GM18868 (cell line): Measurements from ENCODE around the gene SH3PXD2B.
"Not testable (repeated sequence)": the region's sequence is repeated elsewhere in the genome, so short reads cannot be mapped to it uniquely, and the experiment has no call there.

Experiments
- ATAC-seq: cut with Tn5 transposase; IDR thresholded peaks from one replicate; pipeline ENCODE4 v1.9.1; 2021; ENCODE audit warnings: mild to moderate bottlenecking, moderate library complexity; ENCODE audit not compliant: unreplicated experiment

Gene SH3PXD2B

DNA sequence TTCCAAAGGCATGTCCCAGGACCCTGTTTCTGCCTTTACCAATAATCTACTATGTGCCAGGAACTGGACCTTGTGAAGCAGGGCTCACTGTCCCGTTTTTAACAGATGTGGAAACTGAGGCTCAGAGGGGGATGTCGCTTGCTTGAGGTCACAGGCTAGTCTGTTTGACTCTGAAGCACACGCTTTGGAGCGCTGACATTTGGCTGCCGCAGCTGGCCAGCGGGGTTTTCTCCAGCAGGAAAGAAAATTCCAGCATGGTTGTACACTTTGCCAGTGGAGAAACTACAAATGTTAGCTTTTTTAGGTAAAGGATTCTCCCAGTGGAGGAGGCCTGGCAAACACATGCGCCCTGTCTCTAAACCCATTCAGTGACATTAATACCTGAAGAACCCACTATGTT is 50.5 kb downstream of the SH3PXD2B start:
- ATAC-seq = no peak

DNA sequence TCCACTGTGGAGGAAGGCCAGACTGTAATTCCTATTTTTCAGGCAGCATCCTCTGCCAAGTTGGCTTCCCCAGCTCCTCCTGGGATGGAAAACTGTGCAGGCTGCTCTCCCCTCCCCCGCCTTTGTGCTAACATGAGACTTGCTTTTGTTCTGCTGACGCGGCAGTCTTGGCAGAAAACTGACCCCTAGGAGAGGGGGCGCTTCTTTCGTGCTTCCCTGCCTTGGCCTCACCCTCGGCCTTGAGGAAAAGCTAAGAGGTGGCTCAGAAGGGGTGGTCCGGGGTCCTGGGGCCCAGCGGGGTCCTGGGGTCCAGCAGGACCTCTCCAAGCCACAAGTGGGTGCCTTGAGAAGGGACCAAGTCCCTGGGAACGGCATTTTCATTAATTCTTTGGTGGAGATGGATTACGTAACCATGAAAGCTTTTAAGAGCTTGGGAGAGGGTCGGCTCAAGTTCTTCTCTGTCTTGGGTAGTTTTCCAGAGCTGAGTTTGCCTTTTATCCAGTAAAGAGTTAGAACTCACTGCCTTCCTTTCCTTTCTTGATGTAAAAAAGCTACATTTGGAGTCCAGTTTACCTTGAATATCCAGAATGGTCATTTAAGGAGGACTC is 51.0 kb downstream of the SH3PXD2B start:
- ATAC-seq = no peak

DNA sequence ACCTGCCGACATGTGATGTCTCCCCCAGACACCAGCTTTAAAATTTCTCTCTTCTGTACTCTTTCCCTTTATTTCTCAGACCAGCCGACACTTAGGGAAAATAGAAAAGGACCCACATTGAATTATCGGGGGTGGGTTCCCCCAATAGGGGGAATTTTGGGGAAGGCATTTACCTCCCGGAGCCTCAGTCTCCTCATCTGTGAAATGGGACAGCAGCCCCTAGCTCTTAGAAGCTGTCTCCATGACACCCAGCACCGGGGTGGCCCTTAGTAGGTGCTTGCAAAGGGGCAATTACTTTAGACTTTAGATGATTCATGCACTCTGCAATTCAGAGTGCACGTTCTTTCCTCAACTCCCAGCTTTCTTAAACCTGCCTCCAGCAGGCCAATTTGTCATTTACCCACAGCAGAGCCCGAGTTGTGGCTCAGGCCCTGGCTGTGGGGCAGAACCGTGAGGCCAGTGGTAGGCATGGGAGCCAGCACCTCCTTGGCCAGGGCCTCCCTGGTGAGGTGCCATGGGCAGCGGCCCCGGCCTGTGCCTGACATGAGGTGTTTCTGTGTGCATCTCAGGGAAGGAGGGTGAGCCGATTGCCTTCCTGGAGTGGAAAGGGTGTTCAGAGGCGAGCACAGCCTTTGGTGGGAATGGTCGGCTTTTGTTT is 51.7 kb downstream of the SH3PXD2B start:
- no peak for ATAC-seq

DNA sequence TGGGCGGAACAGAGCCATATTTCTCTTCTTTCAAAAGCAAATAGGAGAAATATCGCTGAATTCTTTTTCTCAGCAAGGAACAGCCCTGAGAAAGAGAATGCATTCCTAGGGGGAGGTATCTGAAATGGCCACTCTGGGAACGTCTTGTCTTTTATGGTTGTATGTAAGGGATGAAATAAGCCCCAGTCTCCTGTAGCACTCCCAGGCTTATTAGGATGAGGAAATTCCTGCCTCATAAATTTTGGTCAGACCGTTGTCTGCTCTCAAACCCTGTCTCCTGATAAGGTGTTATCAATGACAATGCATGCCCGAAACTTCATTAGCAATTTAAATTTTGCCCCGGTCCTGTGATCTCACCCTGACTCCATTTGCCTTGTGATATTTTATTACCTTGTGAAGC is 52.3 kb downstream of the SH3PXD2B start:
- not testable (repeated sequence) for ATAC-seq

DNA sequence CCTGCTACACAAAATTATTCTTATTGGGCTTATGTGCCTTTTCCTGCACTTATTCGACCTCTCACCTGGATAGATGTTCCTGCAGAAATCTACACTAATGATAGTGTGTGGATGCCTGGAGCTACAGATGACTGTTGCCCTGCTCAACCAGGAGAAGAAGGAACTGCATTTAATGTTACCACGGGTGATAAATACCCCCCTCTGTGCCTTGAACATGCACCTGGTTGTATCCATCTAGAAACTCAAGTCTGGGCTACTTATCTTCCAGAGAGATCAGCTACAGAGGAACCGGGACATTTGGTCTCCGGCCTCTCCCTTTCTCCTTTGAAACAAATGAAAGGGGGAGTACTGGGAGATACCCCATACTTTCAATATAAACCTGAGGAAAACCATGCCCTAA is 54.5 kb downstream of the SH3PXD2B start:
- no peak for ATAC-seq

DNA sequence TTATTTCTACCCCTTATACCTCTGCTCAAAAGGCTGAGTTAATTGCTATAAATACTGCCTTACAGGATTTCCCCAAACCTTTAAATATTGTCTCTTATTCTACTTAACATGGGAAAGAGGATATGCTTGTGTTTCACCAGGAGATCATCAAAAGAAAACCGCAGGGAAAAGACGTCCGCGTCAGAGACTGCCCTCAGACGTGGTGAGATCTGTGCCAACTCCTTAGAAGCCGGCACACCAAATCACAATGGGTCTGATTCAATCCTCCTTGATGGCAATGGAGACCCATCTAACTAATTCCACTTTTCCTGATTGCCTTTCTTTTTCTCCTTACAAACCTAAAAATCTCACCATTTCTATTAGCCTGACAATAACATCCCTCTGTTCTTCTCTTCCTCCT is 55.0 kb downstream of the SH3PXD2B start:
- no peak for ATAC-seq

DNA sequence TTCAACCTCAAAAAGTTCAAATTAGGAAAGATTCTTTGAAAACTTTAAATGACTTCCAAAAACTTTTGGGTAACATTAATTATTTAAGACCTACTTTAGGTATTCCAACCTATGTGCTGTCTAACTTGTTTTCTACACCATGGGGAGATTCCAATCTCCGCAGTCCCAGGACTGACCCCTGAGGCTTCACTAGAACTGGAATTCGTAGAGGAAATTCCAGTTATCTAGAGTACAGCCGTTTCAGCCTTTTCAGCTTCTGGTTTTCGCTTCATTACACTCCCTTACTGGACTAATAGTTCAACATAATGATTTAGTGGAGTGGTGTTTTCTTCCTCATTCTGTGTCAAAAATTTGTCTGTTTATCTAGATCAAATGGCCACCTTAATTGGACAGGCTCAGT is 55.7 kb downstream of the SH3PXD2B start:
- not testable (repeated sequence) for ATAC-seq

DNA sequence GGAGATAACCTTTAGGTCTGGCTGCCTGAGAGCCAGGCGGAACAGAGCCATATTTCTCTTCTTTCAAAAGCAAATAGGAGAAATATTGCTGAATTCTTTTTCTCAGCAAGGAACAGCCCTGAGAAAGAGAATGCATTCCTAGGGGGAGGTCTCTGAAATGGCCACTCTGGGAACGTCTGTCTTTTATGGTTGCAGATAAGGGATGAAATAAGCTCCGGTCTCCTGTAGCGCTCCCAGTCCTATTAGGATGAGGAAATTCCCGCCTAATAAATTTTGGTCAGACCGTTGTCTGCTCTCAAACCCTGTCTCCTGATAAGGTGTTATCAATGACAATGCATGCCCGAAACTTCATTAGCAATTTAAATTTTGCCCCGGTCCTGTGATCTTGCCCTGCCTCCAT is 57.3 kb downstream of the SH3PXD2B start:
- not testable (repeated sequence) for ATAC-seq

DNA sequence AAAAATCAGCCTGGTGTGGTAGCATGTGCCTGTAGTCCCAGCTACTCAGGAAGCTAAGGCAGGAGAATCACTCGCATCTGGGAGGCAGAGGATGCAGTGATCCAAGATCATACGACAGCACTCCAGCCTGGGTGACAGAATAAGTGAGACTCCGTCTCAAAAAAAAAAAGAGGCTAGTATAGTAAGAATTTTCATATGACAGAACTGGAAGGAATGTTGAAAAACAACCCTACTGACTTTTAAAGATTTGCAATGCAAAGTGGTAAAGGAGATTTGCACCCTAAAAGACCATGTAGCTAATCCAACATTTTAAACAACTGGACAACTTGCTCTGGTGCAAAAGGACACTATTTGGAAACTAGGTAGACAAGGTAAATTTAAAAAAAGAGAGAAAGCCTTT is 58.1 kb downstream of the SH3PXD2B start:
- ATAC-seq = no peak

DNA sequence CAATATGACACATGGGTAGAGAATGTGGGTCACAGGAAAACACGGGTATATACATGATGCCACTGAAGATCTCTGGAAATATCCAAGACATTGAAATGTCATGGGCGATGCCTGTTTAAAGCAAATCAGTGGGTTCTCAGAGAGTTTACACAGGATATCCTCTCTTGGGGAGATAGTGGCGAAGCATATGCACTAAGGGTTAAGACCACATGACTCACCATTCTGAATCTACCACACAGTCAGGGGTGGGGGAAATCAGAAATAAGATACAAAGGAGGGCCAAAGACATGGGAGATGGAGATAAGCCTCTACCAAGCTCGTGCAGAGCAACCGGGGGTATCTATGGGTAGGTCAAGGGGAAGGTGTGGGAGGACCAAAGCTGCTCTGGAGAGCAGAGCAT is 58.8 kb downstream of the SH3PXD2B start:
- ATAC-seq = no peak

DNA sequence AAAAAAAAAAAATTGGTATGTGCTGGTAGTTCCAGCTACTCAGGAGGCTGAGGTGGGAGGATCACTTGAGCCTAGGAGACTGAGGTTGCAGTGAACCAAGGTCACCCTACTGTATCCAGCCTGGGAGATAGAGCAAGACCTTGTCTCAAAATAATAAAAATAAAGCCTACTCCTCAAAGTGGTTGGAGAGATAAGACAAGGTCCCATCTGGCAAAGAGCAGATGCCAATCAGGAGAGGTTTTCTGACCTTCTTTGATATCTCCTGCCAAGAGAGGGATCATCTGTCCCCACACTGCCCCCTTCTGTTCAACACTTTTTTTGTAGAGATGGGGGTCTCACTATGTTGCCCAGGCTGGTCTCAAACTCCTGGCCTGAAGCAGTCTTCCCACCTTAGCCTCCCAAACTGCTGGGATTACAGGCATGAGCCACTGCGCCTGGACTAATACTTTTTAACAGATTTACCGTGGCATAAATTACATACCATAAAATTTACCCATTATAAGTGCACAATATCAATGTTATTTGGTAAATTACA is 64.7 kb downstream of the SH3PXD2B start:
- no peak for ATAC-seq

DNA sequence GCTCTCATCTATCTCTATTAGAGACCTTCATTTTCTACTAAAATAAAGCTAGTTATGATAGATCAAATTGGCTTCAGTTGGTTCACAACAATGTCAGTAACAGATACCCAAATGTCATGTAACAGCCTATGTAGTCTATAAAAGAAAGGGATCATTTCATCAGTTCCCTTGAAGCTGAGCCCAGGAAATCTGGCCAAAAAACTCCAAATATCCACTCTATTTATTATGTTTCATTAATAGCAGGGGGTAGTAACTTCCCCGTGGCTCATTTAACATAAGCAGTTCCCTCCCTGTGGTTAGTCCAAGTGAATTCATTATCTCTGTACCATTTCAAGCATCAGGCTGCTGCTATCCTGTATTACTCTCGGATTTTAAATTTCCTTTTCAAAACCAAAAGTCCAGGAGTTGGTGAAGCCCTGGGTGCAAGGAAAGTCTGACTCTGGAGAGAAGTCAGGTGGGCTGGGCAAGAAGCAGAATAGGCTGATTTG is 66.0 kb downstream of the SH3PXD2B start:
- no peak for ATAC-seq

DNA sequence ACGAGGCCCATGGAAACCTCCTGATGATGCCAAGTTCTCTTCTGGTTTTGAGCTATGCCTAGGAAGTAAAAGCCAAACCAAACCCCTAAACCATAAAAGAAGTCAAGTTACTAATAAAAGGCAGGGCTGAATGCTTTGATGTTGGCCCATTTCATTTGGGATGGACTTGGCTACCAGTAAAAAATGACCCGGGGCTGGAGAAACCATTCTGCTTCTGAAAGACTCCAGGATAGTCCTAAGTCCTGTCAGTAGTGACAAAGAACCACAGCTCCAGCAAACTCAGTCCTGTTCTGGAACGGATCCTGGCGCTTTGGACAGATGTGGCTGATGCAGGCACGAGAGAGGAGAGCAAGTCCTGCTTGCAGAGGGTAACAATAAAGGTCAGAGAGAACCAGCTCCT is 68.6 kb downstream of the SH3PXD2B start:
- no peak for ATAC-seq

DNA sequence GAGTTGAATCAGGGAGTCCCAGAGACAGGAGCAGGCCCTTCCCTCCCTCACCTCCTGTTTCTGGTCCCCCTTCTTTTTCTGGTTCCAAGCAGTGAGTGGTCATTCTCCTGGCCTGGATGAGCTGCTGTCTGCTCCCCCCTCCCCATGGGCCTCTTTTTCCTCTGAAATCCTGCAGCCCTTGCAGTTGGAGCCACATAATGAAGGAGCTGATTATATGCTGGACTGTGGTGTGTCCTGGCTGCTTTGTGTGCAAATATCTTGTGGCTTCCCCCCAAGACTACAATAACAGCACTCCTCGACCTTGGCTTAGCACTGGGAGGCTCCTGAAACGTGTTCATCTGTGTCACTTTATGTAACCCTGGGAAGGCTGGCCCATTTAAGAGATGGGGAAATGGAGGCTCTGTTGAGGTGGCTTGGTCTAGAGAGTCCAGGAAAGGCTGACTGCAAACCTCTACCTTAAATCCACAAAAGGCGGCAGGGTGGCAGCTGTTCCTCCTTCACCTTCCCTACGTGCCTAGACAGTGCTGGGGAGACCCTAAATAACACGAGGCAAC is 69.2 kb downstream of the SH3PXD2B start:
- no peak for ATAC-seq

DNA sequence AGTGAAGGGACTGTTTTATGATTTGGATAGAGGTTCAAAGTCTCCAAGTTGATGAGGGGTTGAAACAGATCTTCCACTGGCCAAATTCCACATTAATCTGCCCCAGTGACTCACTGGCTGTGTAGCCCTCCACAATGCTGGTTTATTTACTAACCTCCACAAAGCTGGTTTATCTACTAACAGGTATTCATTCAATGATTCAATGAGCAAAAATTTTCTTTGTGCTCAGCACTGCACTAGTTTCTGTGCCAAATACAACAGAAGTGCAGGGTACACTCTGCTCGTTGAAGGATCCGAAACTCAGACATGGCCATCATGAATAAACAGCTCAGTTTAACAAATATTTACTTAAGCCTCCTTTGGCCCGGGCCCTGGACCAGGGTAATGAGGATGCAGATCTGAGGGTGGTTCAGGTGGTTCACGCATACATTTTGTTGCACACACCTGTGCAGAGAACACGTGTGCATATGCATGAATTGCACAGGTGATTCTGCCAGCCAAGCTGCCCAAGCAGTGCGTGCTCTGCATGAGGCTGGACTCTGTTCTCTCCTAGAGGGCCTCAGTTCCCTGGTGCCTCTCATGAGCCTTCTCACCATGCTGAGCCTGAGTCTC is 71.0 kb downstream of the SH3PXD2B start:
- ATAC-seq = no peak

DNA sequence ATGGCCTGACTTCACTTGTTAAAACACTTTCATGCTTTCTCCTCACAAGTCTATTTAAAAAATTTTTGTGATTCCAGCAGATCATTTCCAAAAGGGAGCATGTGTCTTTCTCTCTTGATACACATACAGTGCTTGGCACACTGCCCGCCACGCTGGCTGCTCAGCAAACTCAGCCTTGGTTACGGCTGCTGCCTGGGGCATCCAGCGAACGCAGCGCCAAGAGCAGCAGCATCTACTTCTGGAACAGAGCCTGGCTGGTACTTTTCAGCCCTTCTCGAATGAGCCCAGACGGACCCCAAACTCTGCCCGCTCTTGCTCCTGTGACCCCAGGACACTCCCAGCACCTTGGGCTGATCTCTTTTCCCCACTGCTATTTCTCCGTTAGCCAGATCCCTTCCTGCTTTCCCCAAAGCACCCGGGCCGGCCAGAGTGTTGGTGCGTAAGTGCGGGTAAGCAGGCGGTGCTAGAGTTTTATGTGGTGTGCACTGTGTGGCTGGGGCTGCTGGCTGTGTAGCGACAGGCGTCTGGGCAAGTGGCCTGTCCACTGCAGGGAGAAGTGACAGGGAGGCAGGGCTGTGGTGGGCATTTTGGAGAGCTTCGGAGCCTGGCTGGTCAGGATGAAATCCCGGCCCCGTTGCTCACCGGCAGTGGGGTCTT is 73.2 kb downstream of the SH3PXD2B start:
- no peak for ATAC-seq

DNA sequence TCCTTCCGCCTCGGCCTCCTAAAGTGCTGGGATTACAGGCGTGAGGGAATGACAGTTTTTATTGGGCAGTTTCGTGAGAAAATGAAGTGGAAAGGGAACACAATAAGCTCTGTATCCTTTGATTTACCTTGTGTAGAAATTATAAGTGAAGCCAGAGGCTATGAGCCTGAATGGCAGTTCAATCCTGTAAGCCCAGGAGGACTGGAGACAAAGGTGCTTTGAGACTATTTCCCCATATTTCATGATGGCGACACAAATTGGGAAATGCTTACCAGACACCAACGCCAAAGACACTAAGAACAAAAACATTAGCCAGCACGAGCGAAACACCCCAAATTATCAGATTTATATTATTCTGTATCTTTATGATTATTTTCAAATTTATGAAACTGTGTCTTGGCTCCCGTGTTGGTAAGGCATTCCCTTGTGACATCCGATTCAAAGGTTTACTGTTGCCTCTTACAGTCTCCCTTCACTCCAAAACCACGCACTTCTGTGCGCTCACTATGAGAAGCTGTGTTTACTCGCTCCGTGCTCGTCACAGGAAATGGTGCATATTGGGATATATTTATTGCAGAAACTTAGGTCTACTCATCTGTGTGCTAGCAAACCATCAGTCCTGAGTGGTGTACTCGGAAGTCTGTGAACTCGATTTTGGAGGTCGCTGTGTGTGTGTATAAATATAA is 73.9 kb downstream of the SH3PXD2B start:
- ATAC-seq = no peak

DNA sequence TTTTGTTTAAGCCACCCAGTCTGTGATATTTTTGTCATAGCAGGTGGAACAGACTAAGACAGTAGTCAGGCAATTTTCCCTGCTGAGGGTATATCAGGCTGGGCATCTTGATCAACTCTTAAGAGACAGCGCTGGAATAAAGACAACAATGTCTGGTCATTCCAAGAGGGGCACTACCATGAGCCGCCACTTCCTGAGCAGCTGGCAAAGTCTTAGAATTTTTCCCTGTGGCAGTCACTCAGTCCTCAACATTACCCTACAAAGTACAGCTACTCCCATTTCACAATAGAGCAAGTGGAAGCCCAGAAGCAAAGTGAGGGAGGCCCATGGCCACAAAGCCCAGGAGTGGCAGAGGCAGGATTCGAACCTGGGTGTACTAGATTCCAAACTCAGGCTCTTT is 74.8 kb downstream of the SH3PXD2B start:
- no peak for ATAC-seq

DNA sequence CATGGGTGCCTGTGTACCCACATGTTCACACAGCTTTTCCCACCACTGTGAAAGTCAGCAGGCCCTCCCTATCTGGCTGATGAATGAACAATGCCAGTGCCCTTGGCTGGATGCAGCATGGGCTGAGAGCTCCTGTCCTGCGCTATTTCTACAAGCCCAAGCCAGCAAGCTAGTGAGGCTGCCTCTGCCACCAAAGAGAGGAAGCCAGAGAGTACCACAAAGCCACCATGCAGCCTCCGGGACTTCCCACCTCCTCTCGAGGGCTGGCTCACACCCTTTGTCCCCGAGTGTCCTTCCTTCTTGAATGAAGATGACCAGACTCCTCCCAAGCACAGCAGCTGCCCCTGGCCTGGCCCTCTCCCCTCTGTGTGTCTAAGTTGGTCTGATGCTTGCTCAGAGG is 76.5 kb downstream of the SH3PXD2B start:
- ATAC-seq = no peak

DNA sequence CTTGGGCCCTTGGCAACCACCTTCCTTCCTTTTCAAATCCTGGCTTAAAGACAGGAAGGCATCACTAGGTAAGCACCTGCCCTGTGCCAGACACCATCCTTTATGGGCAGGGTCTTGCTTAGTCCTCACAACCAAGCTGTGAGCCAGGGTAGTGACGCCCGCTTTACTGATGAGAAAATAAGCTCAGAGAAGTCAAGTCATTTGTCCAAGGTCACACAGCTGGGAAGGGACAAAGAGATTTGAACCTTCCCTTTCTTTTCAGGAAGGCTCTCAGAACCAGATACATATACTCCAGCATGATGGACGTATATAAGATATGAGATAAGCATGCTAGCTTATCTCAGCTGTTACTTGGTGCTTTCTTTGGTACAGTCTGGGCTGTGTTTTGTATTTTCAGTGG is 76.9 kb downstream of the SH3PXD2B start:
- ATAC-seq = no peak

DNA sequence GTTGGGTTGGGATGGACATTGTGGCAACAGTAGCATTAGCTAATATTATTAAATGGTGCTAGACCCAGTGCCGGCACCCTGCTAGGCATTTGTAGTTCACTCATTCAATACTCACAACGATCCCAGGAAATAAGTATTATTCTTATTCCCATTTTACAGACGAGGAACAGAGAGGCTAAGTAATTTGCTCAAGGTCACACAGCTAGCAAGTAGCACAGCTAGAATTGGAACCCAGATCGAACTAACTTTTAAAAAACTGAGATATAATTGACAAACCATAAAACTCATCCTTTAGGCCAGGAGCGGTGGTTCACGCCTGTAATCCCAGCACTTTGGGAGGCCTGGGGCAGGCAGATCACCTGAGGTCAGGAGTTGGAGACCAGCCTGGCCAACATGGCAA is 79.5 kb downstream of the SH3PXD2B start:
- ATAC-seq = no peak
